GM12875 (cell line): Measurements from ENCODE around the gene ZSWIM3.
"Not testable (repeated sequence)": the region's sequence is repeated elsewhere in the genome, so short reads cannot be mapped to it uniquely, and the experiment has no call there.

Source experiments
- H3K4me3 ChIP-seq: one replicate; pipeline ENCODE4 v1.5.1; 2011; ENCODE audit warnings: low read depth, low read length, control low read depth
- CTCF ChIP-seq: IDR thresholded peaks from 2 replicates; pipeline ENCODE4 v1.5.1; 2011; ENCODE audit warnings: low read depth, mild to moderate bottlenecking, control low read depth, inconsistent platforms, low read length, moderate library complexity, borderline replicate concordance; ENCODE audit not compliant: insufficient read depth

The ZSWIM3 gene

GRCh38 chr20:45823949-45824835, 33.2 kb upstream of the ZSWIM3 start:
- TF ChIP-seq CTCF: peak; percentile 40
- no peak overlapping the region for H3K4me3 ChIP-seq

- no peak overlapping the region for H3K4me3 ChIP-seq
- TF ChIP-seq CTCF: no peak
Measured at GRCh38 chr20:45826381-45827019, 30.9 kb upstream of the ZSWIM3 start.

GRCh38 chr20:45827030-45827652, 30.3 kb upstream of the ZSWIM3 start, which contains the start of gene TNNC2:
TSS of gene TNNC2 (minus strand) at chr20:45827312. CDS start at chr20:45827248, 64 bp downstream.
- TF ChIP-seq CTCF: no peak
- no peak within 1 kb of the TSS for H3K4me3 ChIP-seq

GRCh38 chr20:45827712-45828111, 29.7 kb upstream of the ZSWIM3 start:
- no peak for TF ChIP-seq CTCF
- no peak overlapping the region for H3K4me3 ChIP-seq

GRCh38 chr20:45828589-45828988, 28.8 kb upstream of the ZSWIM3 start:
- TF ChIP-seq CTCF: no peak
- H3K4me3 ChIP-seq: no peak overlapping the region

- not testable (repeated sequence) for H3K4me3 ChIP-seq
Measured at GRCh38 chr20:45829673-45830106, 27.7 kb upstream of the ZSWIM3 start.

- H3K4me3 ChIP-seq: no peak overlapping the region
- no peak for TF ChIP-seq CTCF
Measured at GRCh38 chr20:45832619-45833018, 24.8 kb upstream of the ZSWIM3 start.
